Measurements from ENCODE around the gene AXDND1. TPM values are rescaled to one million over a fixed set of nuclear protein-coding genes. Genes with fewer than 3 reads are reported as not detected.

Gene AXDND1
- total RNA-seq, 1 donor from 2014 or later, result 1.4 TPM

DNA sequence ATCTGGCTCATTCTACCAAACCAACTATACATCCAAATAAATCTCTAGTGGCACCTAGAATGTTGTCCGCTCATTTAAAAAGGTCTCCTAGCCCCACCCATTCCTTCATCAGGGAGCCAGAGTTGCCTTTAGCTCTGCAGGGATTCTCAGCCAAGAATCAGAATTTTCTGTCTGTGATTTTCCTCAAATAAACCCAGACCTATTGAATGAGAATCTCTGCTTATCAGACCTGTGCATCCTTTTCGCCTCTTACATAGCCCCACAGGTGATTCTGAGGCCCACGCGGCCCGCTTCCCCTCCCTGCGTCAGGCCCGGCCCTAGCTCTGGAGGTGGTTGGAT is 225.5 kb downstream of the AXDND1 start:
- Mint-ChIP-seq H3K9me3 (no peaks in the 10 kb centered on the region), H3K4me3 (no peak overlapping the region), H3K4me1 (no peaks in the 10 kb centered on the region), H3K36me3 (no peaks in the 10 kb centered on the region), H3K27ac (no peak overlapping the region), H3K27me3 (ENCODE audit: low read depth) (peaks cover 57% of the 10 kb centered on the region)
- DNase-seq (ENCODE audit: low spot score in 2 of 2, unreplicated experiment in 2 of 2), result no peak
- TF ChIP-seq, protein P1, sequence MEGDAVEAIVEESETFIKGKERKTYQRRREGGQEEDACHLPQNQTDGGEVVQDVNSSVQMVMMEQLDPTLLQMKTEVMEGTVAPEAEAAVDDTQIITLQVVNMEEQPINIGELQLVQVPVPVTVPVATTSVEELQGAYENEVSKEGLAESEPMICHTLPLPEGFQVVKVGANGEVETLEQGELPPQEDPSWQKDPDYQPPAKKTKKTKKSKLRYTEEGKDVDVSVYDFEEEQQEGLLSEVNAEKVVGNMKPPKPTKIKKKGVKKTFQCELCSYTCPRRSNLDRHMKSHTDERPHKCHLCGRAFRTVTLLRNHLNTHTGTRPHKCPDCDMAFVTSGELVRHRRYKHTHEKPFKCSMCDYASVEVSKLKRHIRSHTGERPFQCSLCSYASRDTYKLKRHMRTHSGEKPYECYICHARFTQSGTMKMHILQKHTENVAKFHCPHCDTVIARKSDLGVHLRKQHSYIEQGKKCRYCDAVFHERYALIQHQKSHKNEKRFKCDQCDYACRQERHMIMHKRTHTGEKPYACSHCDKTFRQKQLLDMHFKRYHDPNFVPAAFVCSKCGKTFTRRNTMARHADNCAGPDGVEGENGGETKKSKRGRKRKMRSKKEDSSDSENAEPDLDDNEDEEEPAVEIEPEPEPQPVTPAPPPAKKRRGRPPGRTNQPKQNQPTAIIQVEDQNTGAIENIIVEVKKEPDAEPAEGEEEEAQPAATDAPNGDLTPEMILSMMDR (IDR thresholded peaks at IDR 0.05; ENCODE audit: unreplicated experiment), result no peak

DNA sequence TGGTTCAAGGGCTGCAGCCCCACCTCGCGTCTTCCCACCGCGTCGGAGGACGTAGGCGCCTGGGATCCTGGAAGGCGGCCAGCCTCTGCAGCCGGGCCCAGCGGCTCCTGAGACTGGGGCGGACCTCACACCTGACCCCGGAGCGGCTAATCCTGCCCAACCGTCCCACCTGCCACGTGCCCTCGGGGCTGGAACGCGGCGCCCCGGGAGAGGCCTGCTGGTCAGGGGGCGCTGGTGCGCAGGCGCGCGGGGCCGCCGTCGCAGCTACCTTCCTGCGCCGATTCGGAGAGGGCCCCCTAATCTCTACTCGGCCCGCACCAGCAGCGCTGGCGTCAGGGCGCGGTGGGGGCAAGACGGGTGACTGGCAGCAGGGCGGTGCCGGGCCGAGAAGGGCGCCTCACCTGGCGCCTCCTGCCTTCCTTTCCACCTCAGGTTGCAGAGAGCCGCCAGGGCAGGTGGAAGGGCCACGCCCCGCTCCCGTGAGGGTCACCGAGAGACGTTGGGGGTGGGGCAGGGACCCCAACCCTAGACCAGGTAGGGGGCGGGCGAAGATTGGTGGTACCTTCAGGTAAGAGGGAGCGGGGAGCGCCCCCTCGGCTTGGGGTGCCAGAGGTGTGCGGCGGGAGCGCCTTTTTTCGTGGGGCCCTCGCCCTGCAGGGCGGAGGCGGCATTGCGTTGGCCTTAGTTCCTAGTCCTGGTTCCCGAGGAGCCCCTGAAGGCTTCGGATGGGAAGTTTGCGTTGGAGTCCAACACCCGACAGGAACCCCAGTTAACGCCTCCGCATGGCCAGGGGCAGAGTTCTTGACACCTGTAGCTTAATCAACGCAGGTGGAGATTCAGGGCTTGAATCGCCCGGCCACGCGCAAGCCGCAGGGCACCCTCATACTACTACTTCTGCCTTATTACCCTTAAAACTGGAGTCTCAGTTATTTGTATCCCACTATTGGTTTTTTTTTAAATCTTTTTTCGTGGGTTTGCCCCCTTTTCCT is 226.1 kb downstream of the AXDND1 start, which contains the start of gene TDRD5:
Gene TDRD5 (plus strand): TSS at position 241 of the 989 bp plus-strand sequence. CDS start 784 bp downstream, outside the sequence.
- Mint-ChIP-seq H3K27ac (no peak within 1 kb of the TSS), H3K4me1 (no peaks in the 10 kb centered on the region), H3K4me3 (no peak within 1 kb of the TSS), H3K27me3 (ENCODE audit: low read depth) (peaks cover 61% of the 10 kb centered on the region), H3K9me3 (no peaks in the 10 kb centered on the region), H3K36me3 (no peaks in the 10 kb centered on the region)
- TF ChIP-seq, protein P1 (IDR thresholded peaks at IDR 0.05; ENCODE audit: unreplicated experiment), result peak; percentile 23
- DNase-seq (ENCODE audit: low spot score in 2 of 2, unreplicated experiment in 2 of 2), result no peak

DNA sequence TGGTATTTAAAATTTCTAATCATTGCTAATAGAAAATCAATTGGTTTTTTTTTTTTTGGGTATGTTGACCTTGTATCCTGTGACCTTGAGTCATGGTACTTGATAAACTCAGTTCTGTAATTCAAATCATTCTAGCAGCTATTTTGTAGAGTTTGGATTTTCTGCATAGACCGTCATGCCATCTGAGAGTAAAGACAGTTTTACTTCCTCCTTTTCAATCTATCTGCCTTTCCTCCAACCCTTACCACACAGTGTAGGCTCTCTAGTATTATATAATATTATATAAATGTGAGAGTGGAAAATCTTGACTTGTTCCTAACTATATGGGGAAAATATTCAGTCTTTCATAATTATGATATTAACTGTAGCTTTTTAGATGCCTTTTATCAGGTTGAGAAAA is 232.9 kb downstream of the AXDND1 start:
- DNase-seq (ENCODE audit: low spot score in 2 of 2, unreplicated experiment in 2 of 2), result no peak
- H3K4me1 Mint-ChIP-seq, result no peaks in the 10 kb centered on the region
- H3K9me3 Mint-ChIP-seq, result peaks cover 12% of the 10 kb centered on the region
- H3K36me3 Mint-ChIP-seq, result no peaks in the 10 kb centered on the region
- no peak overlapping the region for H3K27ac Mint-ChIP-seq
- TF ChIP-seq, protein P1 (IDR thresholded peaks at IDR 0.05; ENCODE audit: unreplicated experiment), result no peak
- H3K4me3 Mint-ChIP-seq, result no peak overlapping the region
- peaks cover 54% of the 10 kb centered on the region for H3K27me3 Mint-ChIP-seq (ENCODE audit: low read depth)

DNA sequence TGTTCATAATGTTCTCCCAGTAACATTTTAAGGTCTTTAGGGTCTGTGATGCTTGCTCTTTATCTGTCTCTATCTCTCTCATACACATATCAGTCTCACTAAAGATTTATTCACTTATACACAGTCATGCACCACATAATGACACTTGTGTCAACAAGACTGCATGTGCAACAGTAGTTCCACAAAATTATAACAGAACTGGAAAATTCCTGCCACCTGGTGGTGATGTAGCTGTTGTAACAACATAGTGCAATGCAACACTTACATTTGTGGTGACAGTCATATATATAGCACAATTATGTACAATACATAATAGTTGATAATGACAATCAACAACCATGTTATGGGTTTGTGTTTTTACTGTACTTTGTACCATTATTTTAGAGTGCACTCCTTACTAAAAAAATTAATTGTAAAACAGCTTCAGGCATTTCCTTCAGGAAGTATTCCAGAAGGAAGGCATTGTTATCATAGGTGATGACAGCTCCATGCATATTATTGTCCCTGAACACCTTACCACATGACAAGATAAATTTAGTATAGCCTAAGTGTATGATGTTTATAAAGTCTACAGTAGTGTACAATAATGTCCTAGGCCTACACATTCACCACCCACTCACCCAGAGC is 234.0 kb downstream of the AXDND1 start:
- H3K4me3 Mint-ChIP-seq, result no peak overlapping the region
- no peaks in the 10 kb centered on the region for H3K36me3 Mint-ChIP-seq
- peaks cover 20% of the 10 kb centered on the region for H3K9me3 Mint-ChIP-seq
- DNase-seq (ENCODE audit: low spot score in 2 of 2, unreplicated experiment in 2 of 2), result no peak
- H3K4me1 Mint-ChIP-seq, result no peaks in the 10 kb centered on the region
- TF ChIP-seq, protein P1 (IDR thresholded peaks at IDR 0.05; ENCODE audit: unreplicated experiment), result peak; percentile 44
- H3K27ac Mint-ChIP-seq, result no peak overlapping the region
- peaks cover 51% of the 10 kb centered on the region for H3K27me3 Mint-ChIP-seq (ENCODE audit: low read depth)

DNA sequence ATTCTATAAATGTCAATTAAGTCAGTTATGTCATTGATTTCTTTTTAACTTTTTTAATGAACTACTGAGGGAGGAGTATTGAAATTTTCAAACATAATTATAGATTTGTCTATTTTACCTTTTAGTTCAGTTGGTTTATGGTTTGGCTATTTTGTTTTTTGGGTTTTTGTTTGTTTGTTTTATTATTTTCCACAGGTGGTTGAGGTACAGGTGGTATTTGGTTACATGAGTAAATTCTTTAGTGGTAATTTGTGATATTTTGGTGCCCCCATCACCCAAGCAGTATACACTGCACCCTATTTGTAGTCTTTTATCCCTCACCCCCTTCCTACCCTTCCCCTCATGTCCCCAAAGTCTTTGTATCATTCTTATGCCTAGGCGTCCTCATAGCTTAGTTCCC is 235.3 kb downstream of the AXDND1 start:
- no peaks in the 10 kb centered on the region for H3K4me1 Mint-ChIP-seq
- H3K36me3 Mint-ChIP-seq, result no peaks in the 10 kb centered on the region
- H3K27ac Mint-ChIP-seq, result no peak overlapping the region
- TF ChIP-seq, protein P1 (IDR thresholded peaks at IDR 0.05; ENCODE audit: unreplicated experiment), result no peak
- H3K4me3 Mint-ChIP-seq, result no peak overlapping the region
- peaks cover 20% of the 10 kb centered on the region for H3K9me3 Mint-ChIP-seq
- DNase-seq (ENCODE audit: low spot score in 2 of 2, unreplicated experiment in 2 of 2), result no peak
- peaks cover 46% of the 10 kb centered on the region for H3K27me3 Mint-ChIP-seq (ENCODE audit: low read depth)

Other genes starting within 250 kb of the AXDND1 start
- 22.5 to 23.7 TPM (median 22.7 TPM) in 3 replicates for gene ABL2, start 136.3 kb upstream of the AXDND1 start, total RNA-seq
- gene SOAT1, start 72.2 kb upstream of the AXDND1 start, total RNA-seq, result 25.6 to 28.8 TPM (median 27.8 TPM) in 3 replicates
- gene NPHS2, start 210.0 kb downstream of the AXDND1 start, total RNA-seq, result not detected in 3 replicates
- gene TDRD5, start 225.9 kb downstream of the AXDND1 start, total RNA-seq, result 0.07 TPM in 1 of 3 replicates, not detected in the others